GM18498 (cell line): ENCODE data around the gene ARSJ.
"Not testable (repeated sequence)": the region's sequence is repeated elsewhere in the genome, so short reads cannot be mapped to it uniquely, and the experiment has no call there.

Experiments used
- ATAC-seq: cut with Tn5 transposase; IDR thresholded peaks from one replicate; pipeline ENCODE4 v1.9.1; 2021; ENCODE audit warnings: mild to moderate bottlenecking, moderate library complexity; ENCODE audit not compliant: unreplicated experiment

Gene ARSJ

GRCh38 chr4:113959539-113959937 is 19.9 kb downstream of the ARSJ start:
- ATAC-seq, result no peak

GRCh38 chr4:113958766-113959538 is 20.5 kb downstream of the ARSJ start:
- no peak for ATAC-seq

GRCh38 chr4:113957956-113958355 is 21.5 kb downstream of the ARSJ start:
- ATAC-seq, result no peak

GRCh38 chr4:113955948-113956347 is 23.5 kb downstream of the ARSJ start:
- ATAC-seq, result peak; percentile 49

GRCh38 chr4:113955411-113955810 is 24.0 kb downstream of the ARSJ start:
- ATAC-seq, result no peak

- ATAC-seq, result no peak
Measured at GRCh38 chr4:113953888-113954287, 25.6 kb downstream of the ARSJ start.

GRCh38 chr4:113952452-113953029 is 26.9 kb downstream of the ARSJ start:
- peak; percentile 93 for ATAC-seq

GRCh38 chr4:113951263-113951662 is 28.2 kb downstream of the ARSJ start:
- no peak for ATAC-seq

GRCh38 chr4:113950207-113950606 is 29.2 kb downstream of the ARSJ start:
- ATAC-seq, result no peak

- no peak for ATAC-seq
Measured at GRCh38 chr4:113947484-113947883, 32.0 kb downstream of the ARSJ start.

- no peak for ATAC-seq
Measured at GRCh38 chr4:113945906-113946305, 33.5 kb downstream of the ARSJ start.

GRCh38 chr4:113943863-113944262 is 35.6 kb downstream of the ARSJ start:
- ATAC-seq, result no peak

GRCh38 chr4:113943085-113943484 is 36.4 kb downstream of the ARSJ start:
- no peak for ATAC-seq

GRCh38 chr4:113941836-113942235 is 37.6 kb downstream of the ARSJ start:
- ATAC-seq, result no peak

GRCh38 chr4:113940103-113940502 is 39.3 kb downstream of the ARSJ start:
- not testable (repeated sequence) for ATAC-seq

- ATAC-seq, result no peak
Measured at GRCh38 chr4:113935190-113935589, 44.3 kb downstream of the ARSJ start.

GRCh38 chr4:113924706-113925105 is 54.7 kb downstream of the ARSJ start:
- not testable (repeated sequence) for ATAC-seq

GRCh38 chr4:113921089-113921794 is 58.2 kb downstream of the ARSJ start:
- ATAC-seq, result no peak

GRCh38 chr4:113919611-113920010 is 59.8 kb downstream of the ARSJ start:
- ATAC-seq, result no peak

- ATAC-seq, result no peak
Measured at GRCh38 chr4:113919145-113919544, 60.3 kb downstream of the ARSJ start.

- ATAC-seq, result no peak
Measured at GRCh38 chr4:113908829-113909228, 70.6 kb downstream of the ARSJ start.

- no peak for ATAC-seq
Measured at GRCh38 chr4:113907559-113907958, 71.9 kb downstream of the ARSJ start.
